MCF 10A (cell line): ENCODE measurements around the gene UACA. TPM values are rescaled to one million over a fixed set of nuclear protein-coding genes. Genes with fewer than 3 reads are reported as not detected.

Experiments
- BruUV-seq: library from RNA; stranded (reverse); fragments of 400-500 nt; replicated peaks from 2 replicates; lab custom pipeline; 2021; lab: Mats Ljungman, UMichigan
- CTCF ChIA-PET: fragments of 300-600 bp; sonication (Branson Sonifier 250); formaldehyde crosslinking; extraction: SDS; loops from one replicate; lab custom pipeline; 2021; ENCODE audit warnings: antibody characterized with exemption, inconsistent platforms; lab: Yijun Ruan, JAX
- POLR2A ChIA-PET: fragments of 300-600, 350-650 bp; sonication (Branson Sonifier 250); formaldehyde crosslinking; extraction: SDS; loops from one replicate; lab custom pipeline; 2020; ENCODE audit warnings: antibody characterized with exemption, inconsistent platforms; lab: Yijun Ruan, JAX
- DNase-seq: peaks from one replicate; pipeline ENCODE4 v3.0.0-alpha.2; 2018; ENCODE audit not compliant: unreplicated experiment
- H3K27ac Mint-ChIP-seq: one replicate; pipeline ENCODE4 v1.8.0; 2022; ENCODE audit warnings: mild to moderate bottlenecking, low read depth, mixed read lengths; ENCODE audit not compliant: unreplicated experiment
- H3K27me3 Mint-ChIP-seq: one replicate; pipeline ENCODE4 v1.8.0; 2022; ENCODE audit warnings: mixed read lengths; ENCODE audit not compliant: insufficient read depth, unreplicated experiment
- H3K36me3 Mint-ChIP-seq: one replicate; pipeline ENCODE4 v1.8.0; 2022; ENCODE audit warnings: mild to moderate bottlenecking, moderate library complexity, mixed read lengths; ENCODE audit not compliant: insufficient read depth, unreplicated experiment
- H3K4me1 Mint-ChIP-seq: one replicate; pipeline ENCODE4 v1.8.0; 2022; ENCODE audit warnings: mixed read lengths; ENCODE audit not compliant: insufficient read depth, unreplicated experiment
- H3K4me3 Mint-ChIP-seq: one replicate; pipeline ENCODE4 v1.8.0; 2022; ENCODE audit warnings: mild to moderate bottlenecking, moderate library complexity, mixed read lengths; ENCODE audit not compliant: unreplicated experiment
- H3K9me3 Mint-ChIP-seq: one replicate; pipeline ENCODE4 v1.8.0; 2022; ENCODE audit warnings: mixed read lengths; ENCODE audit not compliant: unreplicated experiment
- intact Hi-C: fragments of 100-400 bp; cut with micrococcal nuclease; formaldehyde crosslinking; loops from 2 replicates; pipeline ENCODE4 v1.14.1; 2022
- total RNA-seq: library from RNA; stranded (reverse); gene quantifications from 2 replicates; pipeline ENCODE4 v1.2.3, GENCODE V29; 2022
- TF ChIP-seq, protein P1 (sequence below): fragments of 200-600 bp; IDR thresholded peaks from one replicate; pipeline ENCODE4 v1.8.0; 2022; ENCODE audit warnings: antibody characterized with exemption, mild to moderate bottlenecking; ENCODE audit not compliant: unreplicated experiment

UACA gene
- total RNA-seq, 1 experiment from 2014 or later, result 37.0 TPM

DNA sequence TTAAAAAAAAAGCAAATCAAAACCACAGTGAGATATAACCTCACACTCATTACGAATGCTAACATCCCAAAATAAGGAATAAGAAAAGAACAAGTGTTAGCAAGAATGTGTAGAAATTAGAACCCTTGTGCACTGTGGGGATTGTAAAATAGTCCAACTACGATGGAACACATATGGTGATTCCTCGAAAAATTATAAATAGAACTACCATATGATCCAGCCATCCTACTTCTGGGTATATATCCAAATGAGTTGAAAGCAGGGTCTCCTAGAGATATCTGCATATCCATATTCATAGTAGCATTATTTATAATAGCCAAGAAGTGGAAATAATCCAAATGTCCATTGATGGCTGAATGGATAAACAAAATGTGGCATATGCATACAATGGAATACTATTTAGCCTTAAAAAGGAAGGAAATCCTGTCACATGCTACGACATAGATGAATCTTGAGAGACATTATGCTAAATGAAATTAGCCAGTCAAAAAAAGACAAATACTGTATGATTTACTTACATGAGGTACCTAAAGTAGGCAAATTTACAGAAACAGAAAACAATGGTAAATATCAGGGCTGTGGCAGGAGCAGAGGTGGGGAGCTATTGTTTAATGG, 55.6 kb downstream of the UACA start:
- no TSS peak for BruUV-seq
- no peak overlapping the region for H3K27ac Mint-ChIP-seq
- ChIA-PET CTCF (interaction anchor here (0.6 to 1.1 kb wide), 3 partner anchors 15 to 97 kb away, joined by 3 read pairs; no protein-coding TSS in a partner anchor), POLR2A (no interaction called here)
- no peaks in the 10 kb centered on the region for H3K9me3 Mint-ChIP-seq
- TF ChIP-seq, protein P1, sequence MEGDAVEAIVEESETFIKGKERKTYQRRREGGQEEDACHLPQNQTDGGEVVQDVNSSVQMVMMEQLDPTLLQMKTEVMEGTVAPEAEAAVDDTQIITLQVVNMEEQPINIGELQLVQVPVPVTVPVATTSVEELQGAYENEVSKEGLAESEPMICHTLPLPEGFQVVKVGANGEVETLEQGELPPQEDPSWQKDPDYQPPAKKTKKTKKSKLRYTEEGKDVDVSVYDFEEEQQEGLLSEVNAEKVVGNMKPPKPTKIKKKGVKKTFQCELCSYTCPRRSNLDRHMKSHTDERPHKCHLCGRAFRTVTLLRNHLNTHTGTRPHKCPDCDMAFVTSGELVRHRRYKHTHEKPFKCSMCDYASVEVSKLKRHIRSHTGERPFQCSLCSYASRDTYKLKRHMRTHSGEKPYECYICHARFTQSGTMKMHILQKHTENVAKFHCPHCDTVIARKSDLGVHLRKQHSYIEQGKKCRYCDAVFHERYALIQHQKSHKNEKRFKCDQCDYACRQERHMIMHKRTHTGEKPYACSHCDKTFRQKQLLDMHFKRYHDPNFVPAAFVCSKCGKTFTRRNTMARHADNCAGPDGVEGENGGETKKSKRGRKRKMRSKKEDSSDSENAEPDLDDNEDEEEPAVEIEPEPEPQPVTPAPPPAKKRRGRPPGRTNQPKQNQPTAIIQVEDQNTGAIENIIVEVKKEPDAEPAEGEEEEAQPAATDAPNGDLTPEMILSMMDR, result no peak
- no peaks in the 10 kb centered on the region for H3K36me3 Mint-ChIP-seq
- DNase-seq, result no peak
- peaks cover 19% of the 10 kb centered on the region for H3K4me1 Mint-ChIP-seq
- intact Hi-C loops, result no loop called here
- H3K27me3 Mint-ChIP-seq, result no peaks in the 10 kb centered on the region
- no peak overlapping the region for H3K4me3 Mint-ChIP-seq

- no peak overlapping the region for H3K27ac Mint-ChIP-seq
- H3K36me3 Mint-ChIP-seq, result no peaks in the 10 kb centered on the region
- H3K4me3 Mint-ChIP-seq, result no peak overlapping the region
- H3K9me3 Mint-ChIP-seq, result no peaks in the 10 kb centered on the region
- intact Hi-C loops, result no loop called here
- no peaks in the 10 kb centered on the region for H3K27me3 Mint-ChIP-seq
- TF ChIP-seq, protein P1, result no peak
- H3K4me1 Mint-ChIP-seq, result peaks cover 27% of the 10 kb centered on the region
- BruUV-seq, result no TSS peak
- CTCF ChIA-PET, result interaction anchor here (0.6 to 1.8 kb wide), 3 partner anchors 18 to 178 kb away, joined by 3 to 7 read pairs (median 5); no protein-coding TSS in a partner anchor
- POLR2A ChIA-PET, result interaction anchor here (1.1 to 1.5 kb wide), 2 partner anchors 8 to 9 kb away, joined by 5 to 6 read pairs; no protein-coding TSS in a partner anchor
- DNase-seq, result no peak
Measured at GRCh38 chr15:70704731-70705130, 58.6 kb downstream of the UACA start.

- H3K36me3 Mint-ChIP-seq, result no peaks in the 10 kb centered on the region
- H3K4me3 Mint-ChIP-seq, result no peak overlapping the region
- intact Hi-C loops, result no loop called here
- POLR2A ChIA-PET, result interaction anchor here (1.1 to 1.5 kb wide), 2 partner anchors 8 to 18 kb away, joined by 3 to 5 read pairs; no protein-coding TSS in a partner anchor
- H3K4me1 Mint-ChIP-seq, result peaks cover 32% of the 10 kb centered on the region
- TF ChIP-seq, protein P1, result no peak
- no peak overlapping the region for H3K27ac Mint-ChIP-seq
- DNase-seq, result no peak
- no peaks in the 10 kb centered on the region for H3K9me3 Mint-ChIP-seq
- H3K27me3 Mint-ChIP-seq, result no peaks in the 10 kb centered on the region
- CTCF ChIA-PET, result interaction anchor here (0.6 to 1.8 kb wide), 3 partner anchors 24 to 177 kb away, joined by 3 to 5 read pairs (median 3); no protein-coding TSS in a partner anchor
- BruUV-seq, result no TSS peak
Measured at GRCh38 chr15:70704166-70704565, 59.2 kb downstream of the UACA start.

DNA sequence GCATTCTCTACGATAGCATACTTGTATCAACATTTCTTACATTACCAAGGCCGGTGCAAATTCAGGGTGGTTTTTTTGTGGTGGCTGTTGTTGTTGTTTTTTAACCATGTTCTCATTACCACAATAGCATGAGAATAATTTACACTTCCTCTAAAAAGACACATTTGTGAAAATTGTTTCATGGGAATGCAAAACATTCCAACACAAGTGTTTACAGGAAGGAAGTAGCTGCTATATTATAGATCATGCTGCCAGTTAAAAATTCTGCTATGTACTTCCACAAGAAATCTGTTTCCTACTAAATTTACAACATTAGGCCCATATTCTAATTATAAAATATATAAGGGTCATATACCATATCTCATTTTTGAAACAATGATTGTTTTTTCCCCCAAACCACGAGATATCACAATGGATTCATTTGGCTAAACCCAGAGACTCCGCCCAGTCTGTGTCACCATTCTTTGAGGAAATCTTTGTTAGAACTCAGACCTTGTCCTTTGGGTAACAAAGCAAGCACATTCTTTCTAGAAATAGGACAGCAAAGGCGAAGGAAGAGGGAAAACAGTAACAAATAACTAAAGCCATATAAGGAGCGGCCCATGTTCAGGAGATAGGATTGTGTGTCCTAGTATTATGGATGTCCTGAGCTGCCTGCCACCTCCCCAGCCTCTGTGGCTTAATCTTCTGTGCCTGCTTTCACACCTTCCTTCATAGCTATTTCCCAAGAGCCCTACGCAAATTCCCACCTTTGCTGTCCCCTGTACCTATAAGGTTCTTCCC, 60.1 kb downstream of the UACA start:
- Mint-ChIP-seq H3K9me3 (no peaks in the 10 kb centered on the region), H3K4me1 (peaks cover 32% of the 10 kb centered on the region), H3K36me3 (no peaks in the 10 kb centered on the region), H3K27me3 (no peaks in the 10 kb centered on the region), H3K4me3 (no peak overlapping the region), H3K27ac (no peak overlapping the region)
- ChIA-PET CTCF (interaction anchor here (0.6 to 1.8 kb wide), 3 partner anchors 23 to 249 kb away, joined by 3 to 5 read pairs (median 3); no protein-coding TSS in a partner anchor), POLR2A (interaction anchor here (1.1 to 1.8 kb wide), 4 partner anchors 9 to 21 kb away, joined by 3 to 6 read pairs (median 4); no protein-coding TSS in a partner anchor)
- no TSS peak for BruUV-seq
- TF ChIP-seq, protein P1, result no peak
- intact Hi-C loops, result no loop called here
- no peak for DNase-seq
